A549 (cell line): ENCODE data around the gene PCDHGA7. TPM values are rescaled to one million over a fixed set of nuclear protein-coding genes. Genes with fewer than 3 reads are reported as not detected.
"Not testable (repeated sequence)": the region's sequence is repeated elsewhere in the genome, so short reads cannot be mapped to it uniquely, and the experiment has no call there.

ENCODE experiments used
- ATAC-seq, 2 experiments: fragments of 200-7000 bp in 1 of 2; fragments of >200 bp in 1 of 2; cut with Nextera tagmentation in 1 of 2; cut with Tn5 transposase in 1 of 2; 3 replicates each; pipeline versions ENCODE4 v1.8.0 to v1.9.1; 2018 to 2020; ENCODE audit warnings: mild to moderate bottlenecking in 1 of 2, moderate library complexity in 1 of 2
- CTCF ChIA-PET: fragments of 300-600 bp; sonication (Branson Sonifier 250); formaldehyde crosslinking; extraction: SDS; loops from one replicate; lab custom pipeline; 2021; ENCODE audit warnings: antibody characterized with exemption, inconsistent platforms; lab: Yijun Ruan, JAX
- POLR2A ChIA-PET: fragments of 350-600 bp; formaldehyde crosslinking; extraction: SDS; loops from one replicate; lab custom pipeline; 2021; ENCODE audit warnings: antibody characterized with exemption, inconsistent platforms; lab: Yijun Ruan, JAX
- DNase-seq, 2 experiments: peaks; one replicate each; pipeline versions ENCODE4 v3.0.0 to v3.0.0-alpha.2; 2011 to 2016; ENCODE audit warnings: low read depth in 1 of 2, low spot score in 1 of 2
- FAIRE-seq: peaks from 2 replicates; lab custom pipeline; 2011; peaks lifted over from hg19 to GRCh38; lab: Jason Lieb, UNC
- H3K27ac ChIP-seq, 2 experiments: fragments of >200 bp; sonication (Bioruptor Twin); formaldehyde crosslinking; 3 replicates each; pipeline ENCODE4 v1.5.1; 2016 to 2017
- H3K4me1 ChIP-seq: fragments of >200 bp; sonication (Bioruptor Twin); formaldehyde crosslinking; 3 replicates; pipeline ENCODE4 v1.6.1; 2016
- H3K4me2 ChIP-seq: fragments of >200 bp; sonication (Bioruptor Twin); formaldehyde crosslinking; 3 replicates; pipeline ENCODE4 v1.6.1; 2016
- H3K4me3 ChIP-seq: fragments of >200 bp; sonication (Bioruptor Twin); formaldehyde crosslinking; 3 replicates; pipeline ENCODE4 v1.5.1; 2016
- H3K9me3 ChIP-seq: fragments of >200 bp; sonication (Bioruptor Twin); formaldehyde crosslinking; 3 replicates; pipeline ENCODE4 v1.6.1; 2016
- FOXS1 ChIP-seq: fragments of 250-450 bp; sonication (Bioruptor Pico); IDR thresholded peaks from 2 replicates; pipeline ENCODE4 v1.5.0; 2020; ENCODE audit warnings: mild to moderate bottlenecking, moderate library complexity
- HOXB5 ChIP-seq: fragments of 250-450 bp; sonication (Bioruptor Pico); IDR thresholded peaks from 2 replicates; pipeline ENCODE4 v1.5.0; 2020; ENCODE audit warnings: mild to moderate bottlenecking, moderate library complexity
- RAD21 ChIP-seq, 2 experiments: fragments of >200 bp in 1 of 2; sonication (Bioruptor Twin) in 1 of 2; formaldehyde crosslinking in 1 of 2; IDR thresholded peaks in 1 of 2; conservative IDR thresholded peaks in 1 of 2; 2 replicates in 1 of 2; 3 replicates in 1 of 2; pipeline ENCODE4 v1.6.1; 2012 to 2018; ENCODE audit warnings: inconsistent platforms in 1 of 2
- SMC3 ChIP-seq: fragments of >200 bp; sonication (Bioruptor Twin); formaldehyde crosslinking; IDR thresholded peaks from 3 replicates; pipeline ENCODE4 v1.6.1; 2018; ENCODE audit warnings: inconsistent platforms
- WGBS: methylation state at CpG from one replicate; pipeline ENCODE4 v1.1.6; 2017; ENCODE audit errors: missing lambda C conversion rate; 5-methylcytosine and 5-hydroxymethylcytosine counted together
- polyA plus RNA-seq, 4 experiments: library from polyadenylated mRNA; depleted of rRNA in 3 of 4; stranded (reverse); fragments of >200 nt; fragmentation: RNase III in 1 of 4; extraction: RNeasy Plus Mini Kit Qiagen cat#74134 plus additional on column Dnase treatment in 1 of 4; gene quantifications; 2 replicates in 3 of 4; 3 replicates in 1 of 4; pipeline ENCODE4 v1.2.3, GENCODE V29; 2011 to 2017
- TF ChIP-seq, protein P1 (sequence below): IDR thresholded peaks from 2 replicates; pipeline ENCODE4 v1.6.1; 2012
- TF ChIP-seq, protein P2 (sequence below): fragments of >200 bp; sonication (Bioruptor Twin); formaldehyde crosslinking; IDR thresholded peaks from 2 replicates; pipeline ENCODE4 v1.6.1; 2016
- TF ChIP-seq, protein P3 (sequence below): IDR thresholded peaks from 2 replicates; pipeline ENCODE4 v1.6.1; 2012; ENCODE audit warnings: low read depth, borderline replicate concordance
- TF ChIP-seq, protein P4 (sequence below): fragments of >200 bp; sonication (Bioruptor Twin); formaldehyde crosslinking; IDR thresholded peaks from 3 replicates; pipeline ENCODE4 v1.5.1; 2016

Gene PCDHGA7
- polyA plus RNA-seq, 2 of the 4 experiments (the other 2 are of a cell fraction): 0.76 to 1.1 TPM

DNA sequence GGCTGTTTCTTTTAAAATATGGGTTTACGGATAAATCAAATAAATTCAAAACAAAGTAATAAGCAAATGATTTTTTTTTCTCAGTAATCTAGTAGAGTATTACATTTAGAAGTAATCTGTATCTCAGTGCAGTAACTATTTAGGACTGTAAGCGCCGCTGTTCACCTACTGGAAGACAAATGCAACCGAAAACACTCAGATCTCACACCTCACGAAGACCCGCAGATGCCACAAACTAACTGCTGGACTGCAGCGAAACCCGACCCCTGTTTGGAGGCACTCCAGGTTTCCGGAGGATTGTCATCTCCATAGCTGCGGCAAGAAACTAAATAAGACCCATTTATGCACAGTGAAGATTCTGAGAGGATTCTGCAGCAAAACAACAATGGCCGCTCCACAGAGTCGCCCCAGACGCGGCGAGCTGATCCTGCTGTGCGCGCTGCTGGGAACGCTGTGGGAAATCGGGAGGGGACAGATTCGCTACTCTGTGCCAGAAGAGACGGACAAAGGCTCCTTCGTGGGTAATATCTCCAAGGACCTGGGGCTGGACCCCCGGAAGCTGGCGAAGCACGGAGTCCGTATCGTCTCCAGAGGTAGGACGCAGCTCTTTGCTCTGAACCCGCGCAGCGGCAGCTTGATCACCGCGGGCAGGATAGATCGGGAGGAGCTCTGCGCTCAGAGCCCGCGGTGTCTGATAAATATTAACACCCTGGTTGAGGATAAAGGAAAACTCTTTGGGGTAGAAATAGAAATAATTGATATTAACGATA is 10.1 kb downstream of the PCDHGA7 start, which contains the start of gene PCDHGA8:
PCDHGA8 (plus strand) TSS at position 205 of the 770 bp plus-strand sequence; CDS start at position 386, 181 bp downstream.
- ATAC-seq (no peak), DNase-seq (peak in 1 of 2 experiments; percentile 27), FAIRE-seq (no peak)
- no peaks in the 10 kb centered on the region for H3K4me1 ChIP-seq
- no peak within 1 kb of the TSS for H3K4me3 ChIP-seq
- POLR2A ChIA-PET: no interaction called here
- WGBS: 81% methylated on average over 34 of the region's 38 CpGs
- peak in 1 of 2 experiments; percentile 22; a peak in 1 of 5 replicates for TF ChIP-seq RAD21 (conservative IDR thresholded peaks at IDR 0.05 in 1 of 2, IDR thresholded peaks at IDR 0.05 in 1 of 2)
- no peak for TF ChIP-seq HOXB5 (CRISPR knock-in tag)
- TF ChIP-seq, protein P1, sequence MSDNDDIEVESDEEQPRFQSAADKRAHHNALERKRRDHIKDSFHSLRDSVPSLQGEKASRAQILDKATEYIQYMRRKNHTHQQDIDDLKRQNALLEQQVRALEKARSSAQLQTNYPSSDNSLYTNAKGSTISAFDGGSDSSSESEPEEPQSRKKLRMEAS: peak; percentile 31; the same call in 1 of the 2 replicates
- TF ChIP-seq FOXS1: no peak
- CTCF ChIA-PET: interaction anchor here (0.9 to 2.1 kb wide), 6 partner anchors 22 to 193 kb away, joined by 3 to 5 read pairs (median 4); partner anchors contain the start of genes PCDHB11, PCDHGB1 and PCDHGB3
- H3K9me3 ChIP-seq: peaks cover 68% of the 10 kb centered on the region
- H3K4me2 ChIP-seq: no peak within 1 kb of the TSS
- H3K27ac ChIP-seq: no peak within 1 kb of the TSS

DNA sequence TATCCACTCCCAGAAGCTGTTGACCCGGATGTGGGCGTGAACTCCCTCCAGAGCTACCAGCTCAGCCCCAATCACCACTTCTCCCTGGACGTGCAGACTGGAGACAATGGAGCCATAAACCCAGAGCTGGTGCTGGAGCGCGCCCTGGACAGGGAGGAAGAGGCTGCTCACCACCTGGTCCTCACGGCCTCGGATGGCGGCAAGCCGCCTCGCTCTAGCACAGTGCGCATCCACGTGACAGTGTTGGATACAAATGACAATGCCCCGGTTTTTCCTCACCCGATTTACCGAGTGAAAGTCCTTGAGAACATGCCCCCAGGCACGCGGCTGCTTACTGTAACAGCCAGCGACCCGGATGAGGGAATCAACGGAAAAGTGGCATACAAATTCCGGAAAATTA is 10.7 kb downstream of the PCDHGA7 start:
- Histone ChIP-seq H3K27ac (no peak overlapping the region), H3K9me3 (peaks cover 67% of the 10 kb centered on the region), H3K4me1 (no peaks in the 10 kb centered on the region), H3K4me3 (no peak overlapping the region), H3K4me2 (no peak overlapping the region)
- TF ChIP-seq RAD21 (conservative IDR thresholded peaks at IDR 0.05 in 1 of 2, IDR thresholded peaks at IDR 0.05 in 1 of 2): no peak
- TF ChIP-seq, protein P2, sequence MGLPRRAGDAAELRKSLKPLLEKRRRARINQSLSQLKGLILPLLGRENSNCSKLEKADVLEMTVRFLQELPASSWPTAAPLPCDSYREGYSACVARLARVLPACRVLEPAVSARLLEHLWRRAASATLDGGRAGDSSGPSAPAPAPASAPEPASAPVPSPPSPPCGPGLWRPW: no peak
- TF ChIP-seq, protein P3, sequence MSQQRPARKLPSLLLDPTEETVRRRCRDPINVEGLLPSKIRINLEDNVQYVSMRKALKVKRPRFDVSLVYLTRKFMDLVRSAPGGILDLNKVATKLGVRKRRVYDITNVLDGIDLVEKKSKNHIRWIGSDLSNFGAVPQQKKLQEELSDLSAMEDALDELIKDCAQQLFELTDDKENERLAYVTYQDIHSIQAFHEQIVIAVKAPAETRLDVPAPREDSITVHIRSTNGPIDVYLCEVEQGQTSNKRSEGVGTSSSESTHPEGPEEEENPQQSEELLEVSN: no peak
- no peak for ATAC-seq
- FAIRE-seq: no peak
- WGBS: 72% methylated on average over 20 of the region's 21 CpGs
- POLR2A ChIA-PET: no interaction called here
- CTCF ChIA-PET: interaction anchor here (0.9 to 1.5 kb wide), 5 partner anchors 10 to 165 kb away, joined by 3 to 5 read pairs (median 4); partner anchors contain the start of genes PCDHGA7, PCDHGB1 and PCDHGB3
- no peak for DNase-seq

DNA sequence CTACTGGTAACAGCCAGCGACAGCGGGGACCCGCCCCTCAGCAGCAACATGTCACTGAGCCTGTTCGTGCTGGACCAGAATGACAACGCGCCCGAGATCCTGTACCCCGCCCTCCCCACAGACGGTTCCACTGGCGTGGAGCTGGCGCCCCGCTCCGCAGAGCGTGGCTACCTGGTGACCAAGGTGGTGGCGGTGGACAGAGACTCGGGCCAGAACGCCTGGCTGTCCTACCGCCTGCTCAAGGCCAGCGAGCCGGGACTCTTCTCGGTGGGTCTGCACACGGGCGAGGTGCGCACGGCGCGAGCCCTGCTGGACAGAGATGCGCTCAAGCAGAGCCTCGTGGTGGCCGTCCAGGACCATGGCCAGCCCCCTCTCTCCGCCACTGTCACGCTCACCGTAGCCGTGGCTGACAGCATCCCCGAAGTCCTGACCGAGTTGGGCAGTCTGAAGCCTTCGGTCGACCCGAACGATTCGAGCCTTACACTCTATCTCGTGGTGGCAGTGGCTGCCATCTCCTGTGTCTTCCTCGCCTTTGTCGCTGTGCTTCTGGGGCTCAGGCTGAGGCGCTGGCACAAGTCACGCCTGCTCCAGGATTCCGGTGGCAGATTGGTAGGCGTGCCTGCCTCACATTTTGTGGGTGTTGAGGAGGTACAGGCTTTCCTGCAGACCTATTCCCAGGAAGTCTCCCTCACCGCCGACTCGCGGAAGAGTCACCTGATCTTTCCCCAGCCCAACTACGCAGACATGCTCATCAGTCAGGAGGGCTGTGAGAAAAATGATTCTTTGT is 12.1 kb downstream of the PCDHGA7 start:
- ATAC-seq, H3K4me2 ChIP-seq, H3K27ac ChIP-seq, POLR2A ChIA-PET, H3K4me3 ChIP-seq, DNase-seq, H3K4me1 ChIP-seq, FAIRE-seq: not testable (repeated sequence)
- CTCF ChIA-PET: interaction anchor here (1.1 to 1.9 kb wide), 3 partner anchors 12 to 310 kb away, joined by 3 to 4 read pairs (median 3); partner anchors contain the start of genes PCDHGA7 and PCDHGB7
- WGBS: 82% methylated on average over 26 of the region's 53 CpGs
- H3K9me3 ChIP-seq: peaks cover 70% of the 10 kb centered on the region

DNA sequence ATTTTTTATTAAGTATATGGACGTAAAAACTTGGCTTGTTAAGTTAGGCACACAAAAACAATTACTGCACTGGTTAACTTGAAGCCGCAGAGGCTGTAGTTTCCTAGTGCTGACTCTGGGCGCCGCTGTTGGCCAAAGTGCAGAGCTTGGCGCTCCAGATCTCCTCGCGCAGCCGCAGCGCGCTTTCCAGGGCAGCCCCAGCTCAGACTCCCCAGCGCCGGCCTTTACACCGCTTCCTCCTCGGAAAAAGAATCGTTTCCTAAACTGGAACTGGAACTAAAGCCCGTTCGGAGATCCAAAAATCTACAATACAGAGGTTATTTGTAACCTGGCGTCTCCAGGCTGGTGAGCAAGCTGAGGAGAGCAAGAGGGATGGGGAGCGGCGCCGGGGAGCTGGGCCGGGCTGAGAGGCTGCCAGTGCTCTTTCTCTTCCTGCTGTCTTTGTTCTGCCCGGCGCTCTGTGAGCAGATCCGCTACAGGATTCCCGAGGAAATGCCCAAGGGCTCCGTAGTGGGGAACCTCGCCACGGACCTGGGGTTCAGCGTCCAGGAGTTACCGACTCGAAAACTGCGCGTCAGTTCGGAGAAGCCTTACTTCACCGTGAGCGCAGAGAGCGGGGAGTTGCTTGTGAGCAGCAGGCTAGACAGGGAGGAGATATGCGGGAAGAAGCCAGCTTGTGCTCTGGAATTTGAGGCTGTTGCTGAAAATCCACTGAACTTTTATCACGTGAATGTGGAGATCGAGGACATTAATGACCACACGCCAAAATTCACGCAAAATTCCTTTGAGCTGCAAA is 15.4 kb downstream of the PCDHGA7 start, which contains the start of gene PCDHGB5:
PCDHGB5 (plus strand) TSS at position 192 of the 796 bp plus-strand sequence; CDS start at position 373, 181 bp downstream.
- peak in 1 of 2 experiments; percentile 69 for DNase-seq
- H3K4me1 ChIP-seq, H3K4me3 ChIP-seq, POLR2A ChIA-PET: not testable (repeated sequence)
- Histone ChIP-seq H3K9me3 (peaks cover 69% of the 10 kb centered on the region), H3K27ac (peak within 1 kb of the TSS in 1 of 2 experiments; percentile 58; a peak in 1 of 6 replicates), H3K4me2 (peak within 1 kb of the TSS; percentile 34; the same call in 1 of the 3 replicates)
- peak; percentile 28 for FAIRE-seq
- peak; percentile 87 to 98 for ATAC-seq
- TF ChIP-seq, protein P4, sequence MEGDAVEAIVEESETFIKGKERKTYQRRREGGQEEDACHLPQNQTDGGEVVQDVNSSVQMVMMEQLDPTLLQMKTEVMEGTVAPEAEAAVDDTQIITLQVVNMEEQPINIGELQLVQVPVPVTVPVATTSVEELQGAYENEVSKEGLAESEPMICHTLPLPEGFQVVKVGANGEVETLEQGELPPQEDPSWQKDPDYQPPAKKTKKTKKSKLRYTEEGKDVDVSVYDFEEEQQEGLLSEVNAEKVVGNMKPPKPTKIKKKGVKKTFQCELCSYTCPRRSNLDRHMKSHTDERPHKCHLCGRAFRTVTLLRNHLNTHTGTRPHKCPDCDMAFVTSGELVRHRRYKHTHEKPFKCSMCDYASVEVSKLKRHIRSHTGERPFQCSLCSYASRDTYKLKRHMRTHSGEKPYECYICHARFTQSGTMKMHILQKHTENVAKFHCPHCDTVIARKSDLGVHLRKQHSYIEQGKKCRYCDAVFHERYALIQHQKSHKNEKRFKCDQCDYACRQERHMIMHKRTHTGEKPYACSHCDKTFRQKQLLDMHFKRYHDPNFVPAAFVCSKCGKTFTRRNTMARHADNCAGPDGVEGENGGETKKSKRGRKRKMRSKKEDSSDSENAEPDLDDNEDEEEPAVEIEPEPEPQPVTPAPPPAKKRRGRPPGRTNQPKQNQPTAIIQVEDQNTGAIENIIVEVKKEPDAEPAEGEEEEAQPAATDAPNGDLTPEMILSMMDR: peak; percentile 44
- TF ChIP-seq RAD21 (conservative IDR thresholded peaks at IDR 0.05 in 1 of 2, IDR thresholded peaks at IDR 0.05 in 1 of 2) (peak; percentile 62), SMC3 (0 out of 3 replicates have a peak, but pooled peaks have one; percentile 28)
- 38% methylated on average over 26 of the region's 43 CpGs for WGBS
- CTCF ChIA-PET: interaction anchor here (0.5 to 3.5 kb wide), 21 partner anchors 15 to 303 kb away, joined by 3 to 28 read pairs (median 5); partner anchors contain the start of genes PCDHB2, PCDHGA1, PCDHGA10 and PCDHGA7
